ENCODE data around the gene EEF2K.

GRCh38 chr16:22222998-22223397 lies 16.9 kb downstream of the EEF2K start:
- no peak for TF ChIP-seq CTCF (IDR thresholded peaks at IDR 0.05)
- TF ChIP-seq EZH2 (IDR thresholded peaks at IDR 0.05; ENCODE audit: borderline replicate concordance, insufficient read depth, low read depth, low read length, poor library complexity, severe bottlenecking): no peak
